HEK293 (cell line): ENCODE measurements around the gene SMPX.

Experiments
- CTCF ChIP-seq: fragments of 450-650 bp; formaldehyde crosslinking; IDR thresholded peaks from 2 replicates; pipeline ENCODE4 v1.5.1; 2016; ENCODE audit warnings: missing biosample characterization, missing genetic modification characterization
- GFI1B ChIP-seq: fragments of 450-650 bp; formaldehyde crosslinking; IDR thresholded peaks from 2 replicates; pipeline ENCODE4 v1.5.1; 2016; ENCODE audit warnings: missing biosample characterization, missing genetic modification characterization
- KLF17 ChIP-seq: fragments of 450-650 bp; formaldehyde crosslinking; IDR thresholded peaks from 2 replicates; pipeline ENCODE4 v1.5.1; 2016; ENCODE audit warnings: missing biosample characterization, missing genetic modification characterization
- PRDM10 ChIP-seq: fragments of 450-650 bp; formaldehyde crosslinking; IDR thresholded peaks from 2 replicates; pipeline ENCODE4 v1.5.1; 2016; ENCODE audit warnings: missing biosample characterization, missing genetic modification characterization
- YY1 ChIP-seq: fragments of 450-650 bp; formaldehyde crosslinking; IDR thresholded peaks from 2 replicates; pipeline ENCODE4 v1.5.1; 2018; ENCODE audit warnings: missing biosample characterization, missing genetic modification characterization
- ZBTB17 ChIP-seq: fragments of 450-650 bp; formaldehyde crosslinking; IDR thresholded peaks from 2 replicates; pipeline ENCODE4 v1.5.1; 2016; ENCODE audit warnings: missing biosample characterization, missing genetic modification characterization
- ZFP37 ChIP-seq: fragments of 450-650 bp; formaldehyde crosslinking; IDR thresholded peaks from 2 replicates; pipeline ENCODE4 v1.5.1; 2016; ENCODE audit warnings: missing biosample characterization, missing genetic modification characterization
- ZNF121 ChIP-seq: fragments of 450-650 bp; formaldehyde crosslinking; IDR thresholded peaks from 2 replicates; pipeline ENCODE4 v1.5.1; 2016; ENCODE audit warnings: missing biosample characterization, missing genetic modification characterization
- ZNF175 ChIP-seq: fragments of 450-650 bp; formaldehyde crosslinking; IDR thresholded peaks from 2 replicates; pipeline ENCODE4 v1.5.1; 2016; ENCODE audit warnings: missing biosample characterization, missing genetic modification characterization
- ZNF24 ChIP-seq: fragments of 450-650 bp; formaldehyde crosslinking; IDR thresholded peaks from 2 replicates; pipeline ENCODE4 v1.5.1; 2016; ENCODE audit warnings: missing biosample characterization, missing genetic modification characterization

GRCh38 chrX:21766101-21766500 is 8.2 kb upstream of the SMPX start:
- TF ChIP-seq YY1 (tag by site-specific recombination) (no peak), CTCF (no peak), ZNF121 (no peak), ZNF175 (tag by site-specific recombination) (no peak), GFI1B (tag by site-specific recombination) (no peak), KLF17 (tag by site-specific recombination) (no peak), ZFP37 (tag by site-specific recombination) (no peak), ZNF24 (tag by site-specific recombination) (no peak), ZBTB17 (tag by site-specific recombination) (no peak), PRDM10 (tag by site-specific recombination) (no peak)
